HCT116 (cell line): ENCODE data around the gene UBA7. TPM values are rescaled to one million over a fixed set of nuclear protein-coding genes. Genes with fewer than 3 reads are reported as not detected.

Experiments used
- ATAC-seq: fragments of 200-7000 bp; cut with Tn5 transposase; 2 replicates; pipeline ENCODE4 v1.9.1; 2020; ENCODE audit warnings: mild to moderate bottlenecking, moderate library complexity
- BruUV-seq: library from RNA; stranded (reverse); fragments of 400-500 nt; replicated peaks from 2 replicates; lab custom pipeline; 2021; lab: Mats Ljungman, UMichigan
- CTCF ChIA-PET: fragments of 300-600 bp; sonication (Branson Sonifier 250); formaldehyde crosslinking; loops from one replicate; lab custom pipeline; 2021; ENCODE audit warnings: antibody characterized with exemption; lab: Charles Lee
- POLR2A ChIA-PET: fragments of 300-600, 350-600 bp; sonication (Branson Sonifier 250); formaldehyde crosslinking; loops from one replicate; lab custom pipeline; 2021; ENCODE audit warnings: antibody characterized with exemption; lab: Charles Lee
- RAD21 ChIA-PET, 2 experiments: fragments of 300-600 bp; sonication (Branson Sonifier 250); formaldehyde crosslinking; loops; one replicate each; lab custom pipeline; 2023; ENCODE audit warnings: low total read pairs in 2 of 2; ENCODE audit not compliant: uncharacterized antibody in 2 of 2, unreplicated experiment in 2 of 2, low non-redundant PET in 1 of 2; lab: Charles Lee
- DNase-seq: peaks from one replicate; pipeline ENCODE4 v3.0.0-alpha.2; 2010; ENCODE audit warnings: low read depth, low spot score
- H2AFZ ChIP-seq: fragments of 200-600 bp; shearing (Covaris generic), sonication (generic); 2 replicates; pipeline ENCODE4 v1.6.1; 2017; ENCODE audit warnings: low read depth, mixed run types, mixed read lengths, antibody characterized with exemption, low read length; ENCODE audit not compliant: poor library complexity, severe bottlenecking
- H3K27ac ChIP-seq: 2 replicates; pipeline ENCODE4 v1.5.1; 2012; ENCODE audit warnings: low read depth, low read length
- H3K27me3 ChIP-seq: fragments of 200-600 bp; sonication (generic); 2 replicates; pipeline ENCODE4 v1.6.1; 2016; ENCODE audit warnings: mixed run types, low read length, mixed read lengths; ENCODE audit not compliant: insufficient read depth
- H3K36me3 ChIP-seq, 2 experiments: fragments of 200-500 bp in 1 of 2; fragments of 200-600 bp in 1 of 2; sonication (Bioruptor generic) in 1 of 2; sonication (generic) in 1 of 2; 2 replicates each; pipeline versions ENCODE4 v1.5.1 to v1.6.1; 2014 to 2016; ENCODE audit warnings: low read length in 2 of 2, inconsistent platforms in 1 of 2, mixed read lengths in 1 of 2, mixed run types in 1 of 2; ENCODE audit not compliant: insufficient read depth in 2 of 2, control insufficient read depth in 1 of 2
- H3K4me1 ChIP-seq, 2 experiments: fragments of 200-600 bp in 1 of 2; sonication (generic) in 1 of 2; 2 replicates each; pipeline versions ENCODE4 v1.5.1 to v1.6.1; 2012 to 2017; ENCODE audit warnings: low read length in 2 of 2, inconsistent platforms in 1 of 2, mild to moderate bottlenecking in 1 of 2, mixed read lengths in 1 of 2, mixed run types in 1 of 2, moderate library complexity in 1 of 2; ENCODE audit not compliant: insufficient read depth in 2 of 2, control insufficient read depth in 1 of 2
- H3K4me2 ChIP-seq: fragments of 200-600 bp; sonication (generic); 2 replicates; pipeline ENCODE4 v1.6.1; 2017; ENCODE audit warnings: mixed run types, low read length, mixed read lengths
- H3K4me3 ChIP-seq, 2 experiments: fragments of 200-600 bp in 1 of 2; sonication (generic) in 1 of 2; replicated peaks in 1 of 2; 2 replicates each; pipeline ENCODE4 v1.5.1; 2011 to 2016; ENCODE audit warnings: low read length in 2 of 2, control low read depth in 1 of 2, low read depth in 1 of 2, mild to moderate bottlenecking in 1 of 2, mixed read lengths in 1 of 2, mixed run types in 1 of 2
- H3K79me2 ChIP-seq: fragments of 200-600 bp; sonication (generic); 2 replicates; pipeline ENCODE4 v1.6.1; 2017; ENCODE audit warnings: mild to moderate bottlenecking, mixed run types, low read length, moderate library complexity, mixed read lengths; ENCODE audit not compliant: insufficient read depth
- H3K9ac ChIP-seq: fragments of 200-600 bp; sonication (generic); 2 replicates; pipeline ENCODE4 v1.6.1; 2016; ENCODE audit warnings: low read length, mixed read lengths
- H3K9me2 ChIP-seq: fragments of 200-600 bp; sonication (generic), shearing (Covaris generic); 2 replicates; pipeline ENCODE4 v1.6.1; 2017; ENCODE audit warnings: mixed run types, mild to moderate bottlenecking, moderate library complexity; ENCODE audit not compliant: insufficient read depth
- H3K9me3 ChIP-seq, 2 experiments: fragments of 200-500 bp in 1 of 2; fragments of 200-600 bp in 1 of 2; sonication (Bioruptor generic) in 1 of 2; sonication (generic) in 1 of 2; 2 replicates each; pipeline ENCODE4 v1.6.1; 2014 to 2017; ENCODE audit warnings: low read length in 2 of 2, mixed read lengths in 2 of 2, inconsistent platforms in 1 of 2, low read depth in 1 of 2, mild to moderate bottlenecking in 1 of 2, mixed run types in 1 of 2, moderate library complexity in 1 of 2; ENCODE audit not compliant: control insufficient read depth in 1 of 2, insufficient read depth in 1 of 2
- H4K20me1 ChIP-seq: fragments of 200-600 bp; sonication (generic), shearing (Covaris generic); 2 replicates; pipeline ENCODE4 v1.6.1; 2017; ENCODE audit warnings: mixed run types, mild to moderate bottlenecking, moderate library complexity; ENCODE audit not compliant: insufficient read depth
- CBX3 ChIP-seq: IDR thresholded peaks from 2 replicates; pipeline ENCODE4 v1.6.1; 2012; ENCODE audit warnings: low read depth
- CEBPB ChIP-seq: IDR thresholded peaks from 2 replicates; pipeline ENCODE4 v1.6.1; 2012; ENCODE audit warnings: low read depth
- EGR1 ChIP-seq: IDR thresholded peaks from 2 replicates; pipeline ENCODE4 v1.6.1; 2012; ENCODE audit warnings: low read depth
- ELF1 ChIP-seq: IDR thresholded peaks from 2 replicates; pipeline ENCODE4 v1.6.1; 2012; ENCODE audit warnings: low read depth, borderline replicate concordance
- EZH2 ChIP-seq: fragments of 200-600 bp; sonication (generic); IDR thresholded peaks from 2 replicates; pipeline ENCODE4 v1.6.1; 2017; ENCODE audit warnings: antibody characterized with exemption, mixed run types
- EZH2phosphoT487 ChIP-seq: fragments of 200-600 bp; IDR thresholded peaks from 2 replicates; pipeline ENCODE4 v1.6.1; 2018; ENCODE audit warnings: antibody characterized with exemption, borderline replicate concordance
- JUND ChIP-seq: IDR thresholded peaks from 2 replicates; pipeline ENCODE4 v1.6.1; 2012
- POLR2A ChIP-seq: IDR thresholded peaks from 2 replicates; pipeline ENCODE4 v1.7.0; 2011; ENCODE audit warnings: borderline replicate concordance; ENCODE audit not compliant: insufficient read depth, insufficient read length; ENCODE audit errors: extremely low read depth
- POLR2AphosphoS5 ChIP-seq: IDR thresholded peaks from 2 replicates; pipeline ENCODE4 v1.6.1; 2011; ENCODE audit warnings: mild to moderate bottlenecking, low read depth, low read length, moderate library complexity
- RAD21 ChIP-seq: IDR thresholded peaks from 2 replicates; pipeline ENCODE4 v1.6.1; 2012; ENCODE audit warnings: low read depth, mild to moderate bottlenecking
- SIN3A ChIP-seq: IDR thresholded peaks from 2 replicates; pipeline ENCODE4 v1.6.1; 2012; ENCODE audit warnings: low read depth
- SP1 ChIP-seq: IDR thresholded peaks from 2 replicates; pipeline ENCODE4 v1.6.1; 2012; ENCODE audit warnings: low read depth
- SRF ChIP-seq: IDR thresholded peaks from 2 replicates; pipeline ENCODE4 v1.6.1; 2012; ENCODE audit warnings: low read depth
- TCF7L2 ChIP-seq: IDR thresholded peaks from 2 replicates; pipeline ENCODE4 v1.7.0; 2011; ENCODE audit warnings: borderline replicate concordance, inconsistent platforms; ENCODE audit not compliant: insufficient read depth, insufficient read length; ENCODE audit errors: extremely low read depth
- ZNF274 ChIP-seq: fragments of 200-500 bp; sonication (Bioruptor generic); IDR thresholded peaks from 2 replicates; pipeline ENCODE4 v1.6.1; 2014; ENCODE audit warnings: mild to moderate bottlenecking, low read depth, low read length, inconsistent platforms
- intact Hi-C: fragments of 100-400 bp; cut with micrococcal nuclease; formaldehyde crosslinking; loops from 2 replicates; pipeline ENCODE4 v1.10.0; 2022
- total RNA-seq: library from RNA; stranded (reverse); gene quantifications from one replicate; pipeline ENCODE4 v1.2.1, GENCODE V29; 2021; ENCODE audit not compliant: unreplicated experiment
- TF ChIP-seq, protein P1 (sequence below): IDR thresholded peaks from 2 replicates; pipeline ENCODE4 v1.6.1; 2011; ENCODE audit warnings: mild to moderate bottlenecking, low read length, moderate library complexity; ENCODE audit not compliant: insufficient replicate concordance; ENCODE audit errors: extremely low read depth
- TF ChIP-seq, protein P2 (sequence below): IDR thresholded peaks from 2 replicates; pipeline ENCODE4 v1.6.1; 2012
- TF ChIP-seq, protein P3 (sequence below), 3 experiments: fragments of 200-600 bp in 1 of 3; sonication (generic) in 1 of 3; IDR thresholded peaks in 2 of 3; conservative IDR thresholded peaks in 1 of 3; 2 replicates each; pipeline ENCODE4 v1.5.1; 2012 to 2017; ENCODE audit warnings: low read depth in 2 of 3, low read length in 2 of 3, antibody characterized with exemption in 1 of 3, borderline replicate concordance in 1 of 3, control low read depth in 1 of 3, mild to moderate bottlenecking in 1 of 3, mixed read lengths in 1 of 3, mixed run types in 1 of 3, moderate library complexity in 1 of 3; ENCODE audit not compliant: insufficient read depth in 1 of 3
- TF ChIP-seq, protein P4 (sequence below): IDR thresholded peaks from 2 replicates; pipeline ENCODE4 v1.6.1; 2012

The UBA7 gene
- total RNA-seq, 1 experiment from 2014 or later: 2.6 TPM

DNA sequence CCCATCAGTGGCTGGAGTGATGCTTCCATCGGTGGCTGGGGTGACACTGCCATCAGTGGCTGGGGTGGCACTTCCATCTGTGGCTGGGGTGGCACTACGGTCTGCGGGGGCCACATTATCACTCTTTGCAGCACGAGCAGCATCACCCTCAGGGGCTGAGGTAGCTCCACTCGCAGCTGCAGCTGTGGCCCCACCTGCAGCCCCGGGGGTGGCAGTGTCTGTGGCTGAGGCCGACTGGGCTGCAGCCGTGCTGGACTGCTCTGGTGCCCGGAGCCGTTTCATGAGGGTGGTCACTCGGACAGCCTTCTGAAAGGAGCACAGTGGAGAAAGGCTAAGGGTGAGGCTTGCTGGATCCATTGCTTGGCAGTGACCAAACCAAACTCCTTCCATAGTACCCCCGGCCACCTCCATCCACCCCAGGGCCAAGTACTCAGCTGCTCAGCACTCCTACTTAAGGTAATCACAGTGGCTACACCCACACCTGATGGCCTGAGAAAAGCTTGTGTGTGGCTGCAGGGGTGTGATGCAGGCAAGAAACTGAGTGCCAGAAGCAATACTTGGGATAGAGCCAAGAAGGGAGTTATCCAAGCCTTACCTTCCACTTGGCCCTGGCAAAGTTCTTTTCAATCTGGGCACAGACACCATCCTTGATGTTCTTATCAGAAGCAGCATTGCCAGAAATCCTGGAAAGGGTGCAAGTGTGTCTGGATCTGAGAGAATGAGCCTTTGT is 46.0 kb upstream of the UBA7 start:
- no TSS peak for BruUV-seq
- Histone ChIP-seq H3K4me3 (no peak overlapping the region), H4K20me1 (no peaks in the 10 kb centered on the region), H3K4me1 (peaks cover 7 to 12% of the 10 kb centered on the region in 2 experiments; a peak in 3 of 4 replicates), H3K9ac (no peak overlapping the region), H3K79me2 (peaks cover 15% of the 10 kb centered on the region), H3K27me3 (peaks cover 15% of the 10 kb centered on the region; the same call in 1 of the 2 replicates), H3K36me3 (no peaks in the 10 kb centered on the region), H3K9me3 (no peaks in the 10 kb centered on the region), H2AFZ (no peak overlapping the region), H3K27ac (no peak overlapping the region), H3K9me2 (no peaks in the 10 kb centered on the region), H3K4me2 (no peak overlapping the region)
- RAD21 ChIA-PET: no interaction called here
- POLR2A ChIA-PET: no interaction called here
- ATAC-seq (no peak), DNase-seq (no peak)
- intact Hi-C loops: no loop called here
- CTCF ChIA-PET: no interaction called here
- TF ChIP-seq, protein P1, sequence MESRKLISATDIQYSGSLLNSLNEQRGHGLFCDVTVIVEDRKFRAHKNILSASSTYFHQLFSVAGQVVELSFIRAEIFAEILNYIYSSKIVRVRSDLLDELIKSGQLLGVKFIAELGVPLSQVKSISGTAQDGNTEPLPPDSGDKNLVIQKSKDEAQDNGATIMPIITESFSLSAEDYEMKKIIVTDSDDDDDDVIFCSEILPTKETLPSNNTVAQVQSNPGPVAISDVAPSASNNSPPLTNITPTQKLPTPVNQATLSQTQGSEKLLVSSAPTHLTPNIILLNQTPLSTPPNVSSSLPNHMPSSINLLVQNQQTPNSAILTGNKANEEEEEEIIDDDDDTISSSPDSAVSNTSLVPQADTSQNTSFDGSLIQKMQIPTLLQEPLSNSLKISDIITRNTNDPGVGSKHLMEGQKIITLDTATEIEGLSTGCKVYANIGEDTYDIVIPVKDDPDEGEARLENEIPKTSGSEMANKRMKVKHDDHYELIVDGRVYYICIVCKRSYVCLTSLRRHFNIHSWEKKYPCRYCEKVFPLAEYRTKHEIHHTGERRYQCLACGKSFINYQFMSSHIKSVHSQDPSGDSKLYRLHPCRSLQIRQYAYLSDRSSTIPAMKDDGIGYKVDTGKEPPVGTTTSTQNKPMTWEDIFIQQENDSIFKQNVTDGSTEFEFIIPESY: no peak
- TF ChIP-seq EZH2phosphoT487 (no peak), POLR2A (no peak), CEBPB (no peak), TCF7L2 (no peak), ZNF274 (no peak), SP1 (no peak), RAD21 (no peak), CBX3 (no peak), POLR2AphosphoS5 (no peak), JUND (no peak), EZH2 (no peak), EGR1 (no peak), SRF (no peak), ELF1 (no peak), SIN3A (no peak)
- TF ChIP-seq, protein P2, sequence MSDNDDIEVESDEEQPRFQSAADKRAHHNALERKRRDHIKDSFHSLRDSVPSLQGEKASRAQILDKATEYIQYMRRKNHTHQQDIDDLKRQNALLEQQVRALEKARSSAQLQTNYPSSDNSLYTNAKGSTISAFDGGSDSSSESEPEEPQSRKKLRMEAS: no peak
- TF ChIP-seq, protein P3, sequence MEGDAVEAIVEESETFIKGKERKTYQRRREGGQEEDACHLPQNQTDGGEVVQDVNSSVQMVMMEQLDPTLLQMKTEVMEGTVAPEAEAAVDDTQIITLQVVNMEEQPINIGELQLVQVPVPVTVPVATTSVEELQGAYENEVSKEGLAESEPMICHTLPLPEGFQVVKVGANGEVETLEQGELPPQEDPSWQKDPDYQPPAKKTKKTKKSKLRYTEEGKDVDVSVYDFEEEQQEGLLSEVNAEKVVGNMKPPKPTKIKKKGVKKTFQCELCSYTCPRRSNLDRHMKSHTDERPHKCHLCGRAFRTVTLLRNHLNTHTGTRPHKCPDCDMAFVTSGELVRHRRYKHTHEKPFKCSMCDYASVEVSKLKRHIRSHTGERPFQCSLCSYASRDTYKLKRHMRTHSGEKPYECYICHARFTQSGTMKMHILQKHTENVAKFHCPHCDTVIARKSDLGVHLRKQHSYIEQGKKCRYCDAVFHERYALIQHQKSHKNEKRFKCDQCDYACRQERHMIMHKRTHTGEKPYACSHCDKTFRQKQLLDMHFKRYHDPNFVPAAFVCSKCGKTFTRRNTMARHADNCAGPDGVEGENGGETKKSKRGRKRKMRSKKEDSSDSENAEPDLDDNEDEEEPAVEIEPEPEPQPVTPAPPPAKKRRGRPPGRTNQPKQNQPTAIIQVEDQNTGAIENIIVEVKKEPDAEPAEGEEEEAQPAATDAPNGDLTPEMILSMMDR (IDR thresholded peaks at IDR 0.05 in 2 of 3, conservative IDR thresholded peaks at IDR 0.05 in 1 of 3; ENCODE audit: borderline replicate concordance in 1 of 3, insufficient read depth in 1 of 3, low read depth in 2 of 3, low read length in 2 of 3): no peak
- TF ChIP-seq, protein P4, sequence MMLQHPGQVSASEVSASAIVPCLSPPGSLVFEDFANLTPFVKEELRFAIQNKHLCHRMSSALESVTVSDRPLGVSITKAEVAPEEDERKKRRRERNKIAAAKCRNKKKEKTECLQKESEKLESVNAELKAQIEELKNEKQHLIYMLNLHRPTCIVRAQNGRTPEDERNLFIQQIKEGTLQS: no peak
